KMS-11 (cell line): ENCODE results near the gene CCDC154.

Source experiments
- H2AFZ ChIP-seq: fragments of 200-600 bp; sonication (generic); 2 replicates; pipeline ENCODE4 v1.6.1; 2016; ENCODE audit warnings: antibody characterized with exemption, mixed run types, low read depth
- H3K27ac ChIP-seq: fragments of 200-600 bp; sonication (generic); 2 replicates; pipeline ENCODE4 v1.6.1; 2016; ENCODE audit warnings: mild to moderate bottlenecking, mixed run types
- H3K27me3 ChIP-seq: fragments of 200-600 bp; sonication (generic); 2 replicates; pipeline ENCODE4 v1.6.1; 2017; ENCODE audit warnings: mild to moderate bottlenecking, low read depth, mixed run types, moderate library complexity; ENCODE audit not compliant: insufficient read depth
- H3K36me3 ChIP-seq: fragments of 200-600 bp; sonication (generic); 2 replicates; pipeline ENCODE4 v1.6.1; 2017; ENCODE audit warnings: mild to moderate bottlenecking, mixed run types; ENCODE audit not compliant: insufficient read depth
- H3K4me1 ChIP-seq: fragments of 200-600 bp; sonication (generic); 2 replicates; pipeline ENCODE4 v1.6.1; 2016; ENCODE audit warnings: mild to moderate bottlenecking, low read depth, mixed run types; ENCODE audit not compliant: poor library complexity, severe bottlenecking
- H3K4me2 ChIP-seq: fragments of 200-600 bp; sonication (generic); 2 replicates; pipeline ENCODE4 v1.7.0; 2016; ENCODE audit warnings: mild to moderate bottlenecking, mixed run types
- H3K4me3 ChIP-seq: fragments of 200-600 bp; sonication (generic); IDR thresholded peaks from 2 replicates; pipeline ENCODE4 v1.6.1; 2017; ENCODE audit warnings: low read depth, low read length, mixed read lengths; ENCODE audit not compliant: insufficient read depth
- H3K79me2 ChIP-seq: fragments of 200-600 bp; sonication (generic); 2 replicates; pipeline ENCODE4 v1.6.1; 2016; ENCODE audit warnings: low read depth, mixed run types; ENCODE audit not compliant: insufficient read depth
- H3K9ac ChIP-seq: fragments of 200-600 bp; sonication (generic); 2 replicates; pipeline ENCODE4 v1.6.1; 2016; ENCODE audit warnings: mild to moderate bottlenecking, mixed run types
- H4K20me1 ChIP-seq: fragments of 200-600 bp; sonication (generic); 2 replicates; pipeline ENCODE4 v1.6.1; 2016; ENCODE audit warnings: mild to moderate bottlenecking, mixed run types; ENCODE audit not compliant: insufficient read depth
- CTCF ChIP-seq: fragments of 200-600 bp; sonication (generic); conservative IDR thresholded peaks from 2 replicates; pipeline ENCODE4 v1.6.1; 2017; ENCODE audit warnings: low read depth, mild to moderate bottlenecking, antibody characterized with exemption, low read length, moderate library complexity, mixed read lengths

The CCDC154 gene

GRCh38 chr16:1443980-1444729, at the start of gene CCDC154:
CCDC154 (minus strand) TSS chr16:1444556; CDS start chr16:1444322, 234 bp downstream.
- no peak within 1 kb of the TSS for H3K27ac ChIP-seq

GRCh38 chr16:1493746-1494094, 49.4 kb upstream of the CCDC154 start:
- H2AFZ ChIP-seq, result peak overlapping the region; percentile 63
- peak overlapping the region; percentile 90 for H3K9ac ChIP-seq
- no peaks in the 10 kb centered on the region for H4K20me1 ChIP-seq

More at GRCh38 chr16:1443980-1444729, at the start of gene CCDC154:
- no peak within 1 kb of the TSS for H2AFZ ChIP-seq
- H3K4me3 ChIP-seq, result no peak within 1 kb of the TSS
- no peak within 1 kb of the TSS for H3K4me2 ChIP-seq
- TF ChIP-seq CTCF, result no peak
- peaks cover 30% of the 10 kb centered on the region; the same call in 1 of the 2 replicates for H3K27me3 ChIP-seq
- H3K36me3 ChIP-seq, result no peaks in the 10 kb centered on the region
- no peaks in the 10 kb centered on the region for H3K79me2 ChIP-seq
- H3K4me1 ChIP-seq, result no peaks in the 10 kb centered on the region
- H4K20me1 ChIP-seq, result no peaks in the 10 kb centered on the region
- H3K9ac ChIP-seq, result no peak within 1 kb of the TSS

GRCh38 chr16:1492923-1493745, 48.8 kb upstream of the CCDC154 start, which contains the start of gene TELO2:
TELO2 (plus strand) TSS chr16:1493360; CDS start chr16:1494282, 922 bp downstream.
- TF ChIP-seq CTCF, result no peak

More at GRCh38 chr16:1493746-1494094, 49.4 kb upstream of the CCDC154 start:
- Histone ChIP-seq H3K36me3 (no peaks in the 10 kb centered on the region; the same call in 1 of the 2 replicates), H3K79me2 (peaks cover 20% of the 10 kb centered on the region), H3K27ac (peak overlapping the region; percentile 56), H3K4me1 (peaks cover 15% of the 10 kb centered on the region), H3K27me3 (peaks cover 3% of the 10 kb centered on the region; the same call in 1 of the 2 replicates), H3K4me3 (no peak overlapping the region), H3K4me2 (peak overlapping the region; percentile 71)
- TF ChIP-seq CTCF, result no peak

GRCh38 chr16:1492082-1492922, 47.9 kb upstream of the CCDC154 start:
- Histone ChIP-seq H3K4me1 (peaks cover 15% of the 10 kb centered on the region), H3K36me3 (no peaks in the 10 kb centered on the region; the same call in 1 of the 2 replicates), H2AFZ (peak overlapping the region; percentile 75), H3K4me3 (no peak overlapping the region), H3K4me2 (peak overlapping the region; percentile 49), H4K20me1 (no peaks in the 10 kb centered on the region), H3K27ac (peak overlapping the region; percentile 58), H3K79me2 (peaks cover 20% of the 10 kb centered on the region), H3K27me3 (peaks cover 12% of the 10 kb centered on the region; the same call in 1 of the 2 replicates), H3K9ac (peak overlapping the region; percentile 90; the same call in 1 of the 2 replicates)
- TF ChIP-seq CTCF, result no peak

More at GRCh38 chr16:1492923-1493745, 48.8 kb upstream of the CCDC154 start, which contains the start of gene TELO2:
- H3K27me3 ChIP-seq, result peaks cover 7% of the 10 kb centered on the region; the same call in 1 of the 2 replicates
- peak within 1 kb of the TSS; percentile 90 for H3K9ac ChIP-seq
- peak within 1 kb of the TSS; percentile 75 for H2AFZ ChIP-seq
- H3K4me2 ChIP-seq, result peak within 1 kb of the TSS; percentile 71
- H3K36me3 ChIP-seq, result no peaks in the 10 kb centered on the region; the same call in 1 of the 2 replicates
- no peaks in the 10 kb centered on the region for H4K20me1 ChIP-seq
- peak within 1 kb of the TSS; percentile 58 for H3K27ac ChIP-seq
- H3K4me3 ChIP-seq, result no peak within 1 kb of the TSS
- H3K79me2 ChIP-seq, result peaks cover 20% of the 10 kb centered on the region
- H3K4me1 ChIP-seq, result peaks cover 15% of the 10 kb centered on the region
